ENCODE results near the gene HOXA6. TPM values are rescaled to one million over a fixed set of nuclear protein-coding genes. Genes with fewer than 3 reads are reported as not detected.

Gene HOXA6
- total and polyA plus RNA-seq, 2 donors (not counting 1 experiment from before 2014, with no cell fraction given): 0.18 to 0.49 TPM

GRCh38 chr7:27169658-27170425, 22.3 kb upstream of the HOXA6 start:
- Histone ChIP-seq H3K9me3 (ENCODE audit: control extremely low read depth in 1 of 3, control insufficient read depth in 2 of 3, insufficient read depth in 1 of 3, low read length in 2 of 3) (peaks cover 0 to 84% (median 28%) of the 10 kb centered on the region in 3 donors), H3K4me3 (ENCODE audit: control extremely low read depth in 1 of 5, extremely low read depth in 1 of 5, insufficient read depth in 1 of 5, low read depth in 2 of 5, low read length in 4 of 5) (no peak overlapping the region), H3K79me2 (ENCODE audit: control insufficient read depth, insufficient read depth, low read length) (no peaks in the 10 kb centered on the region), H3K27ac (ENCODE audit: low read length in 2 of 2) (no peak overlapping the region), H3K9ac (ENCODE audit: low read length) (no peak overlapping the region), H2AFZ (ENCODE audit: insufficient read depth, low read depth, low read length, poor library complexity, severe bottlenecking) (no peak overlapping the region), H3K36me3 (replicated peaks in 1 of 2; ENCODE audit: control extremely low read depth in 1 of 2, control insufficient read depth in 1 of 2, extremely low read depth in 1 of 2, insufficient read depth in 2 of 2, low read length in 1 of 2) (no peaks in the 10 kb centered on the region), H3K4me1 (ENCODE audit: control insufficient read depth in 2 of 2, insufficient read depth in 2 of 2, low read length in 2 of 2) (peaks cover 54 to 73% of the 10 kb centered on the region in 2 donors), H3K4me2 (replicated peaks; ENCODE audit: low read depth, low read length, poor library complexity, severe bottlenecking) (peak overlapping the region; percentile 14), H4K20me1 (ENCODE audit: control insufficient read depth, insufficient read depth, low read length, poor library complexity, severe bottlenecking) (peaks cover 12% of the 10 kb centered on the region), H3K27me3 (replicated peaks in 1 of 4; ENCODE audit: control extremely low read depth in 1 of 4, control insufficient read depth in 3 of 4, insufficient read depth in 4 of 4, low read length in 3 of 4) (peaks cover 0 to 96% (median 79%) of the 10 kb centered on the region in 4 experiments)
- ChIA-PET POLR2A (no interaction called here), CTCF (interaction anchor here (1.0 to 2.8 kb wide), 3 partner anchors 9 to 20 kb away, joined by 3 to 10 read pairs (median 6); no protein-coding TSS in a partner anchor)
- H3K27ac Mint-ChIP-seq: peak overlapping the region; percentile 82
- no peak overlapping the region for H3K4me3 Mint-ChIP-seq
- no peaks in the 10 kb centered on the region for H3K9me3 Mint-ChIP-seq (ENCODE audit: insufficient read depth)
- no peak for ATAC-seq (ENCODE audit: low read depth)
- intact Hi-C loops (cut with micrococcal nuclease): loop anchor here (10.0 kb wide), 2 partner anchors 895 to 975 kb away; no protein-coding TSS in a partner anchor
- H3K4me1 Mint-ChIP-seq: peaks cover 19% of the 10 kb centered on the region
- H3K27me3 Mint-ChIP-seq: peaks cover 52% of the 10 kb centered on the region
- 3% methylated on average over 35 of the region's 46 CpGs for WGBS (ENCODE audit: insufficient coverage)
- DNase-seq: peak; percentile 34
- peak; percentile 69 for TF ChIP-seq EZH2 (IDR thresholded peaks at IDR 0.05; ENCODE audit: borderline replicate concordance, insufficient read depth, low read depth, low read length, poor library complexity, severe bottlenecking)
- TF ChIP-seq CTCF (IDR thresholded peaks at IDR 0.05): no peak

All from B cell (primary cell).